NB4 (cell line): ENCODE results near the gene GTPBP8.

Experiments
- MAX ChIP-seq: IDR thresholded peaks from 2 replicates; pipeline ENCODE4 v1.6.1; 2011; ENCODE audit warnings: low read depth, low read length
- POLR2A ChIP-seq: IDR thresholded peaks from 2 replicates; pipeline ENCODE4 v1.6.1; 2011; ENCODE audit warnings: mild to moderate bottlenecking; ENCODE audit not compliant: insufficient read length; ENCODE audit errors: extremely low read depth
- TF ChIP-seq, protein P1 (sequence below): IDR thresholded peaks from one replicate; pipeline ENCODE4 v1.5.1; 2012; ENCODE audit warnings: low read depth, low read length

DNA sequence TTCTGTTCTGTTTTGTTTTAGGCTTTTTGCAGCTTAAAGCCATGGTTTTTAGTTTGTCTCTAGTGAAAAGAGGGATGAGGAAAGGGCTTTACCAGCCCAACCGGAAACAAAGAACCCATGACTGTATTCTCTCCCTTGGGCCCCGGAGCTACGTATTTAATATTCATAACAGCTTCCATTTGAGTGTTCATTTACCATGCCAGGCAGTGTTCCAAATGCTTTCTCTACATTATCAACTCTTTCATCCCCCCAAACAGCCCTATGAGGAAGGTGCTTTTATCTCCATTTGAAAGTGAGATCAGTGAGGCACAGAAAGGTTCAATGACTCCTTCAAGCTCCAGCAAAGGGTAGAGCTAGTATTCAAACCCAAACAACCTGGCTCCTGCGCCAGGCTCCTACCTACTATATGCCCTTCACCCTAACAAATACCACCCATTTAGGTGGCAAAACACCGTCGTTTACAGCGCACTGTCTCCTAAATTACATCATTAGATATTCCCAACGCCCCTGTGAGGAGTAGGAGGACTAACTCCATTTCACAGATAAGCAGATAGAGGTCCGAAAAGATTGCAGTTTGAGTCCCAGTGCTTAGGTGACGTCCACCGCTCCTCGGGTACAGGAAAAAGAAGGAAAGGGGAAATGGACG, 27.9 kb downstream of the GTPBP8 start:
- TF ChIP-seq, protein P1, sequence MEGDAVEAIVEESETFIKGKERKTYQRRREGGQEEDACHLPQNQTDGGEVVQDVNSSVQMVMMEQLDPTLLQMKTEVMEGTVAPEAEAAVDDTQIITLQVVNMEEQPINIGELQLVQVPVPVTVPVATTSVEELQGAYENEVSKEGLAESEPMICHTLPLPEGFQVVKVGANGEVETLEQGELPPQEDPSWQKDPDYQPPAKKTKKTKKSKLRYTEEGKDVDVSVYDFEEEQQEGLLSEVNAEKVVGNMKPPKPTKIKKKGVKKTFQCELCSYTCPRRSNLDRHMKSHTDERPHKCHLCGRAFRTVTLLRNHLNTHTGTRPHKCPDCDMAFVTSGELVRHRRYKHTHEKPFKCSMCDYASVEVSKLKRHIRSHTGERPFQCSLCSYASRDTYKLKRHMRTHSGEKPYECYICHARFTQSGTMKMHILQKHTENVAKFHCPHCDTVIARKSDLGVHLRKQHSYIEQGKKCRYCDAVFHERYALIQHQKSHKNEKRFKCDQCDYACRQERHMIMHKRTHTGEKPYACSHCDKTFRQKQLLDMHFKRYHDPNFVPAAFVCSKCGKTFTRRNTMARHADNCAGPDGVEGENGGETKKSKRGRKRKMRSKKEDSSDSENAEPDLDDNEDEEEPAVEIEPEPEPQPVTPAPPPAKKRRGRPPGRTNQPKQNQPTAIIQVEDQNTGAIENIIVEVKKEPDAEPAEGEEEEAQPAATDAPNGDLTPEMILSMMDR: no peak
- TF ChIP-seq POLR2A (no peak), MAX (no peak)
